GM12873 (cell line): ENCODE measurements around the gene SEC61B.

Experiments
- TF ChIP-seq, protein P1 (sequence below): IDR thresholded peaks from 2 replicates; pipeline ENCODE4 v1.5.1; 2012; ENCODE audit warnings: low read depth, mild to moderate bottlenecking, moderate library complexity, low read length, control low read depth; ENCODE audit not compliant: insufficient read depth; ENCODE audit errors: missing control alignments

SEC61B gene

GRCh38 chr9:99259231-99259918 lies 37.3 kb downstream of the SEC61B start:
- TF ChIP-seq, protein P1, sequence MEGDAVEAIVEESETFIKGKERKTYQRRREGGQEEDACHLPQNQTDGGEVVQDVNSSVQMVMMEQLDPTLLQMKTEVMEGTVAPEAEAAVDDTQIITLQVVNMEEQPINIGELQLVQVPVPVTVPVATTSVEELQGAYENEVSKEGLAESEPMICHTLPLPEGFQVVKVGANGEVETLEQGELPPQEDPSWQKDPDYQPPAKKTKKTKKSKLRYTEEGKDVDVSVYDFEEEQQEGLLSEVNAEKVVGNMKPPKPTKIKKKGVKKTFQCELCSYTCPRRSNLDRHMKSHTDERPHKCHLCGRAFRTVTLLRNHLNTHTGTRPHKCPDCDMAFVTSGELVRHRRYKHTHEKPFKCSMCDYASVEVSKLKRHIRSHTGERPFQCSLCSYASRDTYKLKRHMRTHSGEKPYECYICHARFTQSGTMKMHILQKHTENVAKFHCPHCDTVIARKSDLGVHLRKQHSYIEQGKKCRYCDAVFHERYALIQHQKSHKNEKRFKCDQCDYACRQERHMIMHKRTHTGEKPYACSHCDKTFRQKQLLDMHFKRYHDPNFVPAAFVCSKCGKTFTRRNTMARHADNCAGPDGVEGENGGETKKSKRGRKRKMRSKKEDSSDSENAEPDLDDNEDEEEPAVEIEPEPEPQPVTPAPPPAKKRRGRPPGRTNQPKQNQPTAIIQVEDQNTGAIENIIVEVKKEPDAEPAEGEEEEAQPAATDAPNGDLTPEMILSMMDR: no peak

DNA sequence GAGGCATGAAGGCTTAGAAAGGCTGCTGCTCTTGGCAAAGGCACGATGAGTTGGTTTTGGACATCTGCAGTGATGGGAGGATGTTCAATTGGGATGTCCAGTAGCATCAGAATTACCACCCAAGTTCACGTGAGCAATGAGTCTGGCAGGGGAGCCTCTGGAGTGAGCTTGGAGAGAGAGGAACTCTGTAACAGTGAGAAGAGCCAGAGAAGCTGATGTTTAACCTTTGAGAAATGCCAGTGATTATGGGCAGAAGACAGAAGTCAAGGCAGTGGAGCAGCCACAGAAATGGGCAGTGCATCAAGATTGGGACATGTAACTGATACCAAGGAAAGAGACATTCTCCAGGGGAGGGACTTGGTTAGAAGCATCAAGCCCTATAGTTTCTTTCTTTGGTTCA lies 39.8 kb downstream of the SEC61B start:
- TF ChIP-seq, protein P1: no peak

DNA sequence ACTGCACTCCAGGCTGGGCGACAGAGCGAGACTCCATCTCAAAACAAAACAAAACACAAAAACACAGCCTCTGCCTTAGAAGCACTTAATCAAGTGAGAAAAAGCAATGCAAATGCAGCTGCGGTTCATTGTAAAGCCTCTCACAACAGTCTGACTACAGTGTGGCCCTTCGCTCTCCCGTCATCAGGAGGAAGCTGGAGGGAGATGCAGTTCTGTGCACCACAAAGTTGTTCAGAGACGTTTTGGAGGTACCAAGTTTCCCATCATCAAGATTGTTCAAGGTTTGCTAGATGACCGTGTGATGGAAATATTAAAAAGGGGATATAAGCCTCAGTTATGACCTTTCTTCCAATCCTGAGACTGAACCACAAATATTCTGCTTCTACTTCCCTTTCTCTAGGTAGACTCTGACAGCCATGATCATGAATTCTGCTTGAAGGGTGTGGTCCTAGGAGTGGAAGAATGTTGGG lies 40.9 kb downstream of the SEC61B start:
- TF ChIP-seq, protein P1: no peak

DNA sequence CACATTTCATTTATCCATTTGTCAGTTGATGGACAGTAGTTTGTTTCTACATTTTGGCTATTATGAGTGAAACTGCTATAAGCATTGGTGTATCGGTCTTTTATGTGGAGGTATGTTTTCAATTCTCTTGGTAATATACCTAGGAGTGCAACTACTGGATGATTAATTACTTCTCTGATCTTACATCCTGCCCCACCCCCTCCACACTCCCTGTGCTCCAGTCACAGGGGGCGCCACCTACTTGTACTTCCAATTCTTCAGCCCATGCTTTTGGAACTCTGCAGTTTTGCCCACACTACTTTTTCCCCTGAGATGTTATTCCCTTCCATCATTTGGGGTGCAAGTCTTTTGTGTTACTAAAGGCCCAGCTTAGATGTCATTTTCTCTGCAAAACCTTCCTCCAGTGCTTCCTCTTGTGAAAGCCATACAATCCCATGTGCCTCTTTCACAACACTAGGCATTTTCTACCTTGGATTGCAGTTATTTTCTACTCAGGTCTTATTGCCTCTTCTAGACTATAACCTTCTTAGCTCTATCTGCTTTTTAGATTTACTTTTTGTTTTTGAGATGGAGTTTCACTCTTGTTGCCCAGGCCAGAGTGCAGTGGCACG lies 42.1 kb downstream of the SEC61B start:
- TF ChIP-seq, protein P1: peak; percentile 14

- TF ChIP-seq, protein P1: no peak
Measured at GRCh38 chr9:99265691-99266090, 43.6 kb downstream of the SEC61B start.

GRCh38 chr9:99266255-99267023 lies 44.4 kb downstream of the SEC61B start:
- TF ChIP-seq, protein P1: peak; percentile 91

DNA sequence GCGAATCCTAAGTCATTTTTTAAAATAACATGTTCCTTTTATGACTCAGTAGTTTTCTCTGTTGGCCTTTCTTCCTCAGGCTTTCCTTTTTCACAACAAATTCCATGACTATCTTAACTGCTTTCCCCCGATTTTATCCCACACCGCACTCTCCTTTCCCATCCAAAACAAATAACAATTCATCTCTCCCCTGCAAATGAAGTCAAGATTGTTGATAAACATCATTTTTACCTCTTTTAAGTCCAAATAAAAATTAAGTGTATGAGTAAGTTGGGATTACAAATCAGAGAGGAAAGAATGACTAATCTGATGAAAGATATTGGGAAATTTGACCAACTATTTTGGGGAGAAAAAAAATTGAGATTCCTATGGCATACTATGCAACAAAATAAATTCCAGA lies 47.3 kb downstream of the SEC61B start:
- TF ChIP-seq, protein P1: no peak
